KBM-7 (cell line): ENCODE results near the gene GPS2.
A peak's percentile ranks its signal among the peaks of the same experiment; 100 is the strongest.

Experiments used
- DNase-seq: peaks from one replicate; pipeline ENCODE4 v3.0.0-alpha.2; 2015
- in situ Hi-C: fragments of 300-500 bp; cut with MboI; formaldehyde crosslinking; loops from 2 replicates; pipeline ENCODE4 v1.14.3; 2020; ENCODE audit warnings: low sequenced_read_pairs, low pct_unique_long_range_greater_than_20kb, mixed read lengths

The GPS2 gene

DNA sequence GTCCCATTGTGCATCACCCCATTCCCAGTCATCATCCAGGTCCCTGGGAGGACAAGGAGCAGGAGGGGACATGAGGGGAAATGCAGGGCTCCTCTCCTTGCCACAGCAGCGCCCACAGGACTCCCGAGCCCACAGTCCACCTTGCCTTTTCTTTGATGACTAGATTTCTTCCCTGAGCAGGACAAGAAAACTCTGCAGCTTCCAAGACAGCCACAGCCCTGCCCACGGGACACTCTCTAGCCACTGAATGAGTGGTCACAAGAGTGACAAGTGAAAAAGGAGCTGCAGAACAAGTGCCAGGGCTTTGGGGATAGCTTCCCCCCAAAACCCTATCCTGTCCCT lies 9.2 kb upstream of the GPS2 start:
- no peak for DNase-seq
- in situ Hi-C loops = no loop called here

GRCh38 chr17:7323731-7324437 lies 8.7 kb upstream of the GPS2 start:
- in situ Hi-C loops = no loop called here
- DNase-seq = peak; percentile 58

- no peak for DNase-seq
- in situ Hi-C loops = no loop called here
Observed at GRCh38 chr17:7322520-7323194, 7.5 kb upstream of the GPS2 start.

DNA sequence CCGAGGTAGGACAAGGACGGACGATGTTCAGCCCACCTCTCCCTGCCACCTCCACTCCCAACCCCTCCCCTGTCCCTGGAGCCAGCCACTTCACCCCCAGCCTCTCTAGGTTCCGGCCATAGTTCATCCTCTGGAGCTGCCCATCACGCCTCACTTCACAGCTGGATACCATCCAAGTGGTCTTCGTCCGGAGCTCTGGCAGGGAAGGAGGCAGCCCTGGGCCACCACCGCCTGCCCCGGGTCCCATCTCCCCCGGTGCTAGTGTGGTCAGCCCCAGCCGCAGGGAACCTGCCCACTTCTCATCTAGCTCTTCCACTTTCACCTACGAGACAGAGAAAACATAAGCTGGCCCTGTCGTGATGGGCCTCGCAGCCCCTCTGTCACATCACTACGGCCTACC lies 6.3 kb upstream of the GPS2 start:
- in situ Hi-C loops = no loop called here
- no peak for DNase-seq

DNA sequence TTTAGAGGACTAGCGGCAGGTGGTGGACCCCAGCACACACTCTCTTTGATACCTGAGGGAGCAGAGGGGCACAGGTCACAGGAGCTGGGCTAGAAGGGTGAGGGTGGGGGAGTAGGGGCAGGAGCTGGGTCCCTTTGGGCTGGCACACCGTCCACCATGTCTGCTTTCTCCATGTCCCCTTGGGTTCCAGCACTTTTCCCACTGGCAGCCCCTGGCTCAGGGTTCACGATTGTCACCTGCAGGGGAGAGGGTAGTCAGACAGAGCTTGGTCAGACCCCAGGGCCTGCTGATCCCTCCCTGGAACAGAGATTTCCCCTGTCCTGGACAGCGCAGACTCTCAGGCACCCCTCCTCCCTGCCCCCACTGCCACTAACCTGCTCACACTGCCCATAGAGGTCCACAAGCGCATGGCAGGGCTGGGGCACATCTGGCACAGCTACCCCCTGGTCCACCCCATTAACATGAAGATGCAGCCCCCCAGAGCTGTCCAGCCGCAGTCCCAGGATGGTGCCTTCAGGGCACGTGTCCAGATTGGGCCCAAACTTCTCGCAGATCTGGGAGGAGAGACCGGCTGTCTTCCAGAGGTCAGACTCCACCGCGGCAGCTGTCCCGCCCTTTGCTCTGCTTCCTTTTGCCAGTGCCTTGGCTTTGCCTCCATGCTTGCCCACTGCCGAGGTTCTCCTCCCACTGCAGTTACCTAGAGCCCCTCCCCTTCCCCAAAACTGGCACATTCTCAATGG lies 3.1 kb upstream of the GPS2 start:
- in situ Hi-C loops = no loop called here
- no peak for DNase-seq

- in situ Hi-C loops = no loop called here
- no peak for DNase-seq
Observed at GRCh38 chr17:7317161-7317803, 2.1 kb upstream of the GPS2 start.

DNA sequence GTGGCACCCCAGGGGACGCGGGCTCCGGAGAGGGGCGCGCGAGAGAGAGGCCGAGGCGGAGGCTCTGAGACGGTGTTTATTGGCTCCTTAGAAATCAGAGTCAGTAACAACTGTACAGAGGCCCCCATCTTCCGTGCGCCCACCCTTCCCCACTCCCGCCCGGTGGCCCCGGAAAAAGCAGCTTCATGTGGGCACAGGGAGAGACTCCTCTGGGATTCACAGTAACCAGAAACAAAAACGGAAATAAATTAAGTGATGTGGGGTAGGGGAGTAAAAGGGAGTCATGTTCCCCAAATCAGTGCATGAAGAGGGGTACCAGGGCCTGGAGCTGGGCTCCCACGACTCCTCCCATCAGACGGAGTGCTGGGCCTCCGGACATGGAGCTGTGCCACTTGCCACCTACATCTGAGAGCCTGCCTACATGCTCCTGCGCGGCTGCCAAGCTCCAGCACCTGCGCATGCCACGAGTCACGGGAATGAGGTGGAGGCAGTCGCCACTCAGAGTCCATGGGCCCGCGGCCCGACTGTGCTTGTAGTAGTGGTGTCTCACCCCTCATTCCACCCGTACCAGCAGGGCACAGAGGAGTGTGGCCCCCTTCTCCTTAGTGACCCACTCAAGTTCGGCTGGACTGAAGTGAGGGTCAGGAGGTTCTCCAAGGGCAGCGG lies 543 bp upstream of the GPS2 start:
- no peak for DNase-seq
- in situ Hi-C loops = no loop called here

GRCh38 chr17:7313890-7314718 lies 1.1 kb downstream of the GPS2 start:
- in situ Hi-C loops = no loop called here
- DNase-seq = peak; percentile 31

DNA sequence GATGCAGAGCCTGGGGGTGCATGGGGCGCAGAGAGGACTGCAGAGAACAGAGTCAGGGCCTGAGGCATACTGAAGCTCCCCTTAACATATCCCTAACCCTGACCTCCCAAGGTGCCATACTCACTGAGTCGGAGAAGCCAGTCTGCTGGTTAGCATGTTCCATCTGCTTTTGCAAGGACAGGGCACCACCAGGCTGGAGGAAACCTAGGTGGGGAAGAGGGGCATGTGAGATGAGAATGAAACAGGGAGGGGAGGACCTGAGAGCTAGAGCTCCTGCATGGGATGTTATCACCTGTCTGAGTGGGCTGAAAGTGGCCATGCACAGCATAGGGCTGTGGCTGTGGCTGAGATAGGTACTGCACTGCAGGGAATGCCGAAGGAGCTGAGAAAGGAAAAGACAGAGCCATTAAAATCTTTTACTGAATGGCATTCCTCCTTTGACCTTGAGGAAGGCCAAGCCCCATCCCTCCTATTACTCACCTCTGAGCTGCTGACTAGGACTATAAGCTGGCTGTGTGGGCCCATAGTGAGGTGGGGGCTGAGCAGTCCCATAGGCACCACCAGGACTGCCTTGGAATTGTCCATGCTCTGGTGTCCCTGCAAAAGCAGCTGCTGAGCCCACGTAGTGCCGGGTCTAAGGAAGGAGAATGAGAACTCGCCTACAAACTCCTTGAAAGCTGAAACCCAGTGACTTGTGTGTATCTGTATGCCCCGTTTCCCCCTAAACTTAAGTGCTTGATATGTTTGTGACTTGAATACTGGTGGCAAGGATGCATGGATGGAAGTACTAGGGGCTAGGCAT lies 1.9 kb downstream of the GPS2 start:
- in situ Hi-C loops = no loop called here
- peak; percentile 38 for DNase-seq

- in situ Hi-C loops = no loop called here
- DNase-seq = no peak
Observed at GRCh38 chr17:7312432-7313087, 2.6 kb downstream of the GPS2 start.

- no peak for DNase-seq
- in situ Hi-C loops = no loop called here
Observed at GRCh38 chr17:7311110-7311705, 4.0 kb downstream of the GPS2 start.

DNA sequence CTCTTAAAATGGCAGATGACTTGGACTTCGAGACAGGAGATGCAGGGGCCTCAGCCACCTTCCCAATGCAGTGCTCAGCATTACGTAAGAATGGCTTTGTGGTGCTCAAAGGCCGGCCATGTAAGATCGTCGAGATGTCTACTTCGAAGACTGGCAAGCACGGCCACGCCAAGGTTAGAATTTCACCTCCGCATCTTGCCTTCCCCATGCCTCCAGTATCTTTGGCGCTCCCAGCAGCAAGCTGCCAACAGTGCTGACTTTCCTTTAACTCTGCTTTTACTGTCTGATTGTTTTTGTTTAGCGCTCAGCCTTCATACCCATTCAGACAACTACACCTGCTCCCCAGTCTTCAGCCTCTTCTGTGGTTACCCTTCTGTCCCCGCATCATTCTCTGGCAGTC lies 5.5 kb downstream of the GPS2 start:
- in situ Hi-C loops = no loop called here
- DNase-seq = no peak

GRCh38 chr17:7308625-7309433 lies 6.3 kb downstream of the GPS2 start:
- in situ Hi-C loops = no loop called here
- peak; percentile 85 for DNase-seq

DNA sequence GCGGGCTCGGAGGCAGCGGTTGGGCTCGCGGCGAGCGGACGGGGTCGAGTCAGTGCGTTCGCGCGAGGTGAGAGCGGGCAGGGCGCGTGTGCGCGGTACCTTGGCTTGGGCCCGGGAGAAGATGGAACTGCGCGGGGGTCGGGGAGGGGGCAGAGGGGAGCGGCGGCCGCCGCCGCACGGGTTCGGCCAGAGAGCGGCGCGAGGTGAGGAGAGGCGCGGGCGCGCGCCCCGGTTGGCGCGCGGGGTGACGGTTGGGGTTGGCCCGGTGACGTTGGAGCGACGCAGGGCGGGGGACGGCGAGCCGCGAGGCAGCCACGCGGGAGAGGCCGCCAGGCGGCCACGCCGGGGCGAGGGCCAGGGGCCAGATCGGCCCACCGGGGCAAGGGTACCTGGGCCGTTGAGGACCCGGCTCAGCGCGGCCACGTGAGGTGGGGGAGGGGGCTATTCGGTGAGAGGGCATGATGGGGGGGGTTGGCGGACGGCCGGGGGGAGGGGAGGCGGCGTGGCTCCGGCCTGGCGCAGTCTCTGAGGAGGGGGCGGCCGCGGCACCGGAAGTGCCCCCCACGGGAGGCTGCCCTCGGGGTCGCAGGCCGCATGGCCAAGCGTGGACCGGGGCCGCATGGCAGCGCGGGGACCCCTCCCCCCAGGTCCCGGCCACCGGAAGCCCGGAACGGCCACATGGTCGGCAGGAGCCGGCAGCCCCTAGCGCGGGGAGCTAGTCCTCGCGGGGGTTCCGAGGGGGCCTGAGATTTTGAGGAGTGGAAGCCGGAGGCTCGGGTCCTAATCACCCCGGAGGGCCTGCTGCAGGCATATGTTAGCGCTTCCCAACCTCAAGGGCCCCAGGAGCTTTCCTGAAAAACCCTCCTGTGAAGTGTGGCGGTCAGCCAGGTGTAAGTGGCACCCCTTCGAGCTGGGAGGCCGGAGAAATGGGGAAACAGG lies 7.2 kb downstream of the GPS2 start:
- no peak for DNase-seq
- in situ Hi-C loops = no loop called here

DNA sequence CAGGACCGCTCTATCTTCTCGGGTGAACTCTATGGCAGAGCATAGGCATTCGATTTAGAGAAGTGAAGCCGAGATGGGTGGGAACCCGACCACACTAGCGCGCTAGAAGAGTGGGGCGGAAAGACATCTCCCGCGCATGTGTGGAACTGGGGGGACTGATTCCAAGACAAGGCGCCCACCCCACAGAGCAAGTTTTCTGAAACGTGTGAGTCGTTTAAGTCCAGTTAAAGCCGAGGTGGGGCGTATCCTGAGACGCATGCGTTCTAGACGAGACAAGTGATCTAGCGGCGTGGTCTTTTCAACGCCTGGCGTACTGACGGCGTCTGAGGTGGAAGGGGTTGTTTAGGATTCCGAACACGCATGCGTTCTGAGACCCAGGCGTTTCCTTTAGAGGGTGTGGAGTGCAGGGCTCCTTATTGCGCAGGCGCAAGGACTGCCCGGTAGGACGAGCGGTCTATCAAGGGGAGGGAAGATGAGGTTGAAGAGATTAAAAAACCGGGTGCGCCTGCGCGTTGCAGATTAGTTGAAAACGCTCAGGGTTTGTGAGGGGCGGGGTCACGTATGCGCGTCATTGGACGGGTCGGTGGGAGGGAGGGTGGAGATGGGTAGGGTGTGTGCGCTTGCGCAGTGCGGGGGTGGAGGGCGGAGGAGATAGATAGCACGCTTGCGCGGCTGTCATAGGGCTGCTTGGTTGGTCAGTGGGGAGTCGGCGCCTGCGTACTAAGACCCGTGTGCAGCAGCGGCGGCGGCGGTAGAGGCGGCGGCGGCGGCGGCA lies 8.1 kb downstream of the GPS2 start, which contains the start of gene EIF5A:
Gene EIF5A, plus strand, starts transcription at position 718 of the 775 bp plus-strand sequence. CDS start 2,008 bp downstream, outside the sequence.
- in situ Hi-C loops = no loop called here
- peak; percentile 99 for DNase-seq
